HT1080 (cell line): ENCODE measurements around the gene UBE2G2. TPM values are rescaled to one million over a fixed set of nuclear protein-coding genes. Genes with fewer than 3 reads are reported as not detected.
A peak's percentile ranks its signal among the peaks of the same experiment; 100 is the strongest.
"Not testable (repeated sequence)": the region's sequence is repeated elsewhere in the genome, so short reads cannot be mapped to it uniquely, and the experiment has no call there.

ENCODE experiments used
- DNase-seq: peaks from one replicate; pipeline ENCODE4 v3.0.0-alpha.2; 2015; ENCODE audit warnings: low read depth
- total RNA-seq: library from RNA; depleted of rRNA; stranded (reverse); fragments of >200 nt; shearing (Covaris generic); gene quantifications from 2 replicates; pipeline ENCODE4 v1.2.3, GENCODE V29; 2014

UBE2G2 gene
- total RNA-seq, 1 experiment from 2014 or later: 77.6 TPM

DNA sequence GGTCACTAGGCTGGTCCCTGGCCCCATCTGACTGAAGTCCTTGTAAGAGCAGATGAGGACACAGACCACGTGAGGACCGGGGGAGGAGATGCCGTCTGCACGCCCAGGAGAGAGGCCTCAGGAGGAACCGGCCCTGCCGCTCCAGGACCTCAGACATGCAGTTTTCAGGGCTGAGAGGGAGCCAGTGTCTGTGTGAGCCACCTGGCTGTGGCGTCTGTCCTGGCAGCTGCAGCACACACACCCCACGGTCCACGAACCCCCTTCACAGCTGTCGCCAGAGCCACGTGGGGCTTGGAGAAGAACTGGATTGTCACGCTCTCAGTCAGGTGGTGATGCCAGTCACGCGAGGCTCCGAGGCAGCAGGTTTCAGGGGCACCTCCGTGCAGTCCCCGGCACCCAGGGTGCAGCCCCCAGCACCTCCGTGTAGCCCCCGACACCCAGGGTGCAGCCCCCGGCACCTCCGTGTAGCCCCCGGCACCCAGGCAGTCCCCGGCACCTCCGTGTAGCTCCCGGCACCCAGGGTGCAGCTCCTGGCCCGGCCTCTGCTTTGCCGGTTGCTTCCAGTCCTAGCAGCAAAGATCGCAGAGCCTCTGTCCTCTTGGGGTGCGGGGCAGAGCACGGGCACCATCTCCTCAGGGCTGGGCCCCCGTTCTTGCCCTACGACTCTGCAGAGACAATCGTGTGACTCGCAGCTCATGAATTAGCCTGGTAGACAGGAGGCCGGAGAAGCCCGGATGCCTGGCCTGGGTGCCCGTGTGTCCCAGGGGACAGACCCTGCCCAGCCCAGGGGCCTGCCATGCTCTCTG, 35.2 kb upstream of the UBE2G2 start:
- no peak for DNase-seq

DNA sequence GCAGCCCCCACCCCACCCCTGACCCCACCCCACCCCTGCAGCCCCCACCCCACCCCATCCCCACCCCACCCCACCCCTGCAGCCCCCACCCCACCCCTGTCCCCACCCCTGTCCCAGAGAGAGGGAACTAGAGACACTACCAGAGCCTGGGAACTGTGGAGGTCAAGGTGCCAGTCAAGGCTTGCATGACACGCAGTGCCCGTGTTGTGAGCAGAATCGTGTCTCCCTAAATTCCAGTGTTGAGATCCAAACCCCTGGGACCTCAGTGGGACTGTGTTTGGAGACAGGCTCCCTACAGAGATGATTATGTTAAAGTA, 34.7 kb upstream of the UBE2G2 start:
- DNase-seq: no peak

DNA sequence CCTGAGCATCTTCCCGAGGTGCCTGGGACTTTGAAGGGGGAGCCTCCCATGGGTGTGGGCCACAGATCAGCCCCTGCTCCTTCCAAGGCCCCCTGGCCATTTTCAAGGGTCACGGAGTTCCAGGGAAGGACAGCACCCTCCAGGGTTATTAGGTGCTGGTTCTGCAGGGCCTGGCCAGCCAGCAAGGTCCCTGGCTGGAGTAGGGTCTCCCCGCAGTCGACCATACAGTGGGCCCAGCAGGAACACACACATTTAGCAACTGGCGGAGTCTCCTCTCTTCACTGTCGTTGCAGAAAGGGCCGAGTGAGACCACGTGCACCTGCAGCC, 34.0 kb upstream of the UBE2G2 start:
- DNase-seq: no peak

DNA sequence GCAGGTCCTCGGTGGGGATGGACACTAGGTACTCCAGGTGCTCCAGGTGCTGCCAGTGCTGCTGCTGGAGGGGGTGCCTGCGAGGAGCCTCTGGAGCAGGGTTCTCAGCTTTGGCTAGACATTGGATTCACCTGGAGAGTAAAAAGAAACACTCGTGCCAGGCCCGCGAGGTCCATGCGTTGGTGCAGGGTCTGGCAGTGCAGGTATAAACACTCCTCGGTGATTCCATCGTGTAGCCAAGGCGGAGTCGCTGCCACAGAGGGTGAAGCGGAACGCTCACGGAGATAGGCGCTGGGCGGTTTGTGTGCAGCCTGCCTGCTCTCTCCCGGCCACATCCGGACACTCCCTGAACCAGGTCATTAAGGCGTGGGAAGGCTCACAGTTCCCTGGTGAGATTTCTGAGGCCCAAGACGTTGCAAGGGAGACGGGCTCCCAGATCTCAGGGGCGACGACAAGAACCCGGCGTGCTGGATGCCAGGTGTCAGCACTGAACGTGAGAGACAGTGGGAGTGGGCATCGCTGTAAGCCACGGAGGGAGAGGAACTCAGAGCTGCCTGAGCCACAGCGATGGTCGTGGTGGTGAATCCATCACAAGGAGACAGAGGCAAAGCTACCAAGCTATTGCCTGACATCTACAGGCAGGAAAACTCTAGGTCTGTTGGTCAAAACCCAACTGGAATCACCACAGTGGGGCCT, 33.5 kb upstream of the UBE2G2 start:
- no peak for DNase-seq

DNA sequence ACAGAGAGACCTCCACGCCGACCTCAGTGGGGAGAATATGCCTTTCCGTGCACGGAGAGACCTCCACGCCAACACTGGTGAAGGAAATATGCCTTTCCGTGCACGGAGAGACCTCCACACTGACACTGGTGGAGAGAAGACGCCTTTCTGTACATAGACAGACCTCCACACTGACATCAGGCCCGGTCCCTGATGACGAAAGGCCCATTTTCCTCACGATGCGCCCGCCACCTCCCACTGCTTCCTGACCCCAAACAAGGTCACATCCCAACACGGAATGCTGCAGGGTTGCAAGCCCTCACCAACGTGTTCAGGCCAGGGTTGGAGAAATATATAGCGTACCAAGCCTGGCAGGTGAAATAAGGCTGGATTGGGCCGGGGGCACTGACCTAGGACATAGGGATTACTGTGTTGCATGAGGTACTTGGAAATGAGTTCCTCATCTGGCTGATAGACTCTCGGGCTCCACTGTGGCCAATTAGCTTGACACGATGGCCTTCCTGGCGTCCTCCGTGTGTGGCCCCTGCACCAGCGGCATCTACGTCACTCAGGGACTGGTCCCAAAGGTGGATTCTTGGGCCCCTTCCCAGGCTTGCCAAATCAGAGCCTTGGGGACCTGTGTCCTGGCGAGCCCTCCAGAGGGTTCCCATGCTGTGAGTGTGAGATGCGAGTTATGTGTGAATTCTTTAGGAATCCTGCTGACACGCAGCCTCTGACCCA, 32.8 kb upstream of the UBE2G2 start:
- no peak for DNase-seq

DNA sequence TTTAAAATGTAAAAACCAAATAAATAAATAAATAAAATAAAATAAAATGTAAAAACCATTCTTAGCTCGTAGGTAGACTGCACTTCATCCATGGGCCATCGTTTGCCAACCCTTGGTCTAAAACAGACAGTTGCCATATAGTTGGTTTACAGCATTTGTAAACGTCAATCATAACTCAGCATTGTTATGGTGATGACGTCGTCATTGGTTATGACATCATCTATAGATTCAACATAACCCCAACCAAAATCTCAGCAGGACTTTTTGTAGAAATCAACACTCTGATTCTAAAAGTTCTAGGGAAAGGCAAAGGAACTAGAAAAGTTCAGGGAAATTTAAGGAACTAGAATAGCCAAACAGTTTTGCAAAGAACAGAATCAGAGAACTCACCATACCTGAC, 32.0 kb upstream of the UBE2G2 start:
- DNase-seq: no peak

DNA sequence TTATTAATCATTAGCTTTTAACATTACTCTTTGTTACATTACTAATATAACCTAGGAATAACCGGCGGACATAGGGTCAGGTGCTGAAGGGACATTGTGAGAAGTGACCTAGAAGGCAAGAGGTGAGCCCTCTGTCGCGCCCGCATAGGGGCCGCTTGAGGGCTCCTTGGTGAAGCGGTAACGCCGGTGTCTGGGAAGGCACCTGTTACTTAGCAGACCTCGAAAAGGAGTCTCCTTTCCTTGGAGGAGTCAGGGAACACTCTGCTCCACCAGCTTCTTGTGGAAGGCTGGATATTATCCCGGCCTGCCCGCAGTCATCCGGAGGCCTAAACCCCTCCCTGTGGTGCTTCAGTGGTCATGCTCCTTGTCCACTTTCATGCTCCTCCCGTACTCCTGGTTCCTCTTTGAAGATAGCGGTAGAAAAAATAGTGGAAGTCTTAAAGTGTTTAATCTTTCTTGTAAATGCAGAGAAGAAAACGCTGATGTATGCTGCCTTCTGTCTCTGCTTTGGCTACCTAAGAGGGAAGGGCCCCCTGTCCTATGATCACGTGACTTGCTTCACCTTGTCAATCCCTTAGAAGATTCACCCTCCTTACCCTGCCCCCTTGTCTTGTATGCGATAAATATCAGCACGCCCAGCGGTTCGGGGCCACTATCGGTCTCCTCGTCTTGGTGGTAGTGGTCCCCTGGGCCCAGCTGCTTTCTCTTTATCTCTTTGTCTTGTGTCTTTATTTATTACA, 31.1 kb upstream of the UBE2G2 start:
- DNase-seq: not testable (repeated sequence)

DNA sequence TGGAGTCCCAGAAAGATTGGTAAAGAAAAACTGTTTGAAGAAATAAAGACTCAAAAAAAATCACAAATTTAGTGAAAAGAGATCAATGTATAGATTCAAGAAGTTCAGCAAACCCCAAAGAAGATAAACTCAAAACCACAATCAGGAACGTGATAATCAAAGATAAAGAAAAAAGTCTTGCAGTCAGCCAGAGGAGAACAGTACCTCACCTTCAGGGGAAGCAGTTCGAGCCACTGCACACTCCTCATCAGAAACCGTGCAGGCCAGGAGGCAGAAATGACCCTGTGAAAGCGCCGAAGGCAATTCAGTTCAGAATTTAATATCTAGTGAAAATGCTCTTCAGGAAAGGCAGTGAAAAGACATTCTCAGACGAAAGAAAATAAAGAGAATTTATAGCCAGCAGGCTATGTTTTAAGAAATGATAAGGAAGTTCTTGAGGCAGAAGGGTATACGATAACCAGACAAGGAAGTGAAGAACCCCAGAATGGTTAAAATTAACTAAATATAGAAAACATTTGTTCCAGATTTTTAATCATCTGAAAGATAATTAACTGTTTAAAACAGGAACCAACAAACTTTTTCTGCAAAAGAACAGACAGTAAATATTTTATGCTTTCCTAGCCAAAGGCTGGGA, 29.7 kb upstream of the UBE2G2 start:
- no peak for DNase-seq

DNA sequence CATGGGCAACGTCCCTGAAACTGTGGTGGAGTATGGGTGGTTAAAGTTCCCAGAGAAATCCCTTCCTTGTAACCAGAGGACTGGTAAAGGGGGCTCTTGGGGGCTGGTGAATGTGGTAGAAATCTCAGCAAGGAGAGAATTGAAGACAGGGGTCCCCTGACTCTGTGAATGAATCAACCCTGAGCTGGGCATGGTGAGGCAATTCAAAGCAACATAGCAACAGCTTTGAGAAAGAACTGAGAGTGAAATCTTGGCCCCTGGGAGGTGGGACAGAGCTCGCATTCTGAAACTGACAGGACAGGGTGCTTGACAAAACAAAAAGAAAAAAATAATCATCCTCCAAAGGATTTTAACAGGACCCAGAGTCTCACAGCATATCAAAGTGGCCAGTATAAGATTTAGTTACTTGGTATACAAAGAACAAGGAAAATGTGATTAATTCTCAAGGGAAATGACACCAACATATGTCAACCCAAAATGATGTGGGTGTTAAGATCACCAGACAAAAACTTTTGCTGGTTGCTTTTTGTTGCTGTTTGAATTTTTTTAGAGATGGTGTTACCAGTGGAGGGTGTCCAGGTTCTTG, 28.0 kb upstream of the UBE2G2 start:
- no peak for DNase-seq

DNA sequence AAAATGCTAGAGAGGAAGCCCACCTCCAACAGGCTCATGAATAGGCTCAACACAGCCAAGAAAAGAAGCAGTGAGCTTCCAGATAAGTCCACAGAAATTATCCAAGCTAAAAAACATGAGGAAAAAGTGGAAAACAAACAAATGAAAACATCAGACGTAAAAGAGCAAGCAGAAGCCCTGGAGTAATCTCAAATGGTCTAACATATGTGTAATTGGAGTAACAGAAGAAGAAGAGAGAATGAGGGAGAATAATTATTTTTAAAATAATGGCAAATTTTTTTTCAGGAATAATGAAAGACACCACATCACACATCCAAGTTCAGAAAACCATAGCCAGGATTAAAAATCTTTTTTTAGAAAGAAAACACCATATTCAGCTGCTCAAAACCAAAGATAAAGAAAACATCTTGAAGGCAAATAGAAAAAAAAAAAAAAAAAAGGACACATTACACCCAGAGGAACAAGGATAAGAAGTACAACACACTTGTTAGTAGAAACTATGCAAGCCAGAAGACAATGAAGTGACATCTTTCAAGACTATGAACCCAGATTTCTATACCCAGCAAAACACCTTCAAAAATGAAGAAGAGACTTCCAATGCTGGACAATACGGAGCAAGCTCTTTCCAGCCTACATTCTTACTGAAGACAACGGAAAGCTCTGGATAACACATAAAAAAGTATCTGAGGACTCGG, 26.9 kb upstream of the UBE2G2 start:
- DNase-seq: no peak

DNA sequence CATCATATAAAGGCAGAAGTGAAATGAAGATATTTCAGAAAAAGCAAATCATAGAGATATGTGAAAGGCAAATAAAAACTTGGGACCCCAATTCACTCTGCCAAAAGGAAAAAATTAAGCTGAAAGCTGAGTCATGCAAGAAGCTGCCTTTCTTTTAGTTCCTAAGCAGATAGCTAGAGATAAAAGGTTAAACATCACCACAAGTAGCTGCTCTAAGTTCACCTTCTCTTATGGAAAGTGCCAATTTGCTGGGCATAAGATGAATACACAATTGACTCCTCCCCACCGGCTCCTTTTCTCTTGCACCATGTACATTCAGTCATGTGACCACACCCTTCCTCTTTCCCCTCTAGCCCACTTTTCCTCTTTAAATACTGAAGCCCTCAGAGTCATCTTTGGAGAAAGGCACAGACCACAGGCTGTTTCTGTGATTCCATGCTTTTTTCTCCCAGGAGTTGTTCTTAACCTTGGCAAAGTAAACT, 21.6 kb upstream of the UBE2G2 start:
- DNase-seq: no peak

DNA sequence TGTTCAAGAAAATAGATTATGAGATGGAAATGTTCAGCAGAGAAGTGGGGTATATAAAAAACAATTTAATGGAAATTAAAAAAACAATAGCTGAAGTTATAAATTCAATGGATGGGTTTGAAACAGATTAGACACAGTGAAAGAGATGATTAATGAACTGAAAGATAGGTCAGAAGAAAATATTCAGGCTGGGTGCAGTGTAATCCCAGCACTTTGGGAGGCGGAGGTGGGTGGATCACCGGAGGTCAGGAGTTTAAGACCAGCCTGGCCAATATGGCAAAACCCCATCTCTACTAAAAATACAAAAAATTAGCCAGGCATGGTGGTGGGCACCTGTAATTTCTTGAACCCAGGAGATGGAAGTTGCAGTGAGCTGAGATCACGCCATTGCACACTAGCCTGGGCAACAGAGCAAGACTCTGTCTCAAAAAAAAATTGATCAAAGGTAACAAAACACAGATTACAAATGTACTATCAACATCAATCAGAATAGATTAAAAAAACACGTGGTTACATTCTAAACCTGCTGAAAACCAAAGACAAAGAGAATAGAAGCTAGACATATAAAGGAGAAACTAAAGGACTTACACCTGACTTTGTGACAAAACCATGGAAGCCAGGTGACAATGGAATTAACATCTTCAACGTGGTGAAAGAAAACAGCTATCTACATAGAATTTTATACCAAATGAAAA, 21.0 kb upstream of the UBE2G2 start:
- DNase-seq: no peak

DNA sequence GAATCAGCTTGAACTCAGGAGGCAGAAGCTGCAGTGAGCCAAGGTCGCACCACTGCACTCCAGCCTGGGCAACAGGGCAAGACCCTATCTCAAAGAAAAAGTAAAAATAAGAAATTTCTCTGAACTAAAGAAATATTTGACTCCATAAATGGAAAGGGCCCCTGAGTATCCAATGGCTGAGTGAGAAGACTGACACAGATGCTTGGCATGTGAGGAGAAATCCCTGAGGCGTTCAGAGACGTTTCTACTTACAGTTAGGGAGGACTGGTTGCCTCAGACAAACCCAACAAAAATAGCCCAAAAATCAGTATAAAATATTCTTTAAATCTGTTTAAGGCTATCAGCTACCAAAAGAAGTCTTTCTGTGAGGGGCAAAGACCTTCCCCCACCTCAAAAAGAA, 19.2 kb upstream of the UBE2G2 start:
- DNase-seq: no peak

DNA sequence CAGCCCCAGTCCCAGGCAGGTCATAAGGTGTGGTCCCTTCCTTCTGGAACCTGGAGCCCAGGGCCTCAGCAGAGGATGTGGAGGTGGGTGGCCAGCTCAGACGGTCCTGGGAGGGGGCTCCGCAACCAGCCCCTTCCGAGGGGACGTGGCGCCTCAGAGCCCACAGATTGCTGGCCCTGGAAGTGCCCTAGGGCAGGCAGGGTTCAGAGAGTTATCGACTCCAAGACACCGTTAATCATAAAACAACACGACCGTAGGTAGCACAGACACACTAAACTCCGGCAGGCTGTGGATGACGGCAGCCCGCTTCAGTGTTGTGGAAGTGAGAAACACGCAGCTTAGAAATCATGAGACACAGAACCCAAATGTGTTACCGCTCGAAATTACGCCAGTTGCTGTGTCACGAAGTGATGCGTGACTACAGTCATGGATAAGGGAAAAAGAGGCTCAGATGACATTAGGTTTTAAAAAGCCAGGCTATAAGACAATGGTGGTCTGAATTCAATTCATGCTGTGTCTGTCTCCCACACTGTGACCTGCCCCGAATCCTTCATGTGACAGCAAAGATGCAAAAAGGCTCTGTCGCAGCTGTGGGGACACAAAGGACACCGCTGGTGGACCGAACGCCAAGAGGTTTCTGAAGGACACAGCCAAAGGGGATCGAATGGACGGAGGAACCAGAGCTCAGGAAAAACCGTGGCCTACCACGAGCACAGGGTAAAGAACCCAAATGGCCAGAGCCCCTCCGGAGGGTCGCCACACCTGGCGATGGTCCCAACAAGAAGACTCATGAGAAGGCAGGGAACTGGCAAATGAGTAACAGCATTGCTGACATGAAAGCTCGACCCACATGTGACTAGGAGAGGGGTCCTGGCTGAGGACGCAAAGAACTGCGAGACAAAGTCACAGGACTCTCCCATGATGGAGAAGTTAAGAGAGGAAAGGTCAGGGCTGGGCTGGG, 17.9 kb upstream of the UBE2G2 start:
- DNase-seq: no peak

DNA sequence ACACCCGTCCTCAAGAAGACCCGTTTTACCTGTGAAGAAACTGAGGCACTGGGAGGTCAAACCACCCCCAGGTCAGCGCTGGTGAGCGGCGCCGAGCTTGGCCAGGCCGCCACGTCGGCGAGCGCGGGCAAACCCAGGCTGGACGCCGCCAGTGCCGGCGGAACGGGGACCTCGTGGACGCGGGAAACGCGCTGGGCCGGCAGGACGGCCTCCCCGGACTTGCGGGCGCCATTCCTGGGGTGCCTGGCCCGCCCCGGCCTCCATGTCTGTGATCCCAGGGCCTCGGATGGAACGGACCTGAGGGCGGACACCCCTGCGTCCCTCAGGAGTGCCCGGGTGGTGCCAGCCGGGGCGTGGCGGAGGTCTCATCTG, 17.0 kb upstream of the UBE2G2 start:
- DNase-seq: no peak

DNA sequence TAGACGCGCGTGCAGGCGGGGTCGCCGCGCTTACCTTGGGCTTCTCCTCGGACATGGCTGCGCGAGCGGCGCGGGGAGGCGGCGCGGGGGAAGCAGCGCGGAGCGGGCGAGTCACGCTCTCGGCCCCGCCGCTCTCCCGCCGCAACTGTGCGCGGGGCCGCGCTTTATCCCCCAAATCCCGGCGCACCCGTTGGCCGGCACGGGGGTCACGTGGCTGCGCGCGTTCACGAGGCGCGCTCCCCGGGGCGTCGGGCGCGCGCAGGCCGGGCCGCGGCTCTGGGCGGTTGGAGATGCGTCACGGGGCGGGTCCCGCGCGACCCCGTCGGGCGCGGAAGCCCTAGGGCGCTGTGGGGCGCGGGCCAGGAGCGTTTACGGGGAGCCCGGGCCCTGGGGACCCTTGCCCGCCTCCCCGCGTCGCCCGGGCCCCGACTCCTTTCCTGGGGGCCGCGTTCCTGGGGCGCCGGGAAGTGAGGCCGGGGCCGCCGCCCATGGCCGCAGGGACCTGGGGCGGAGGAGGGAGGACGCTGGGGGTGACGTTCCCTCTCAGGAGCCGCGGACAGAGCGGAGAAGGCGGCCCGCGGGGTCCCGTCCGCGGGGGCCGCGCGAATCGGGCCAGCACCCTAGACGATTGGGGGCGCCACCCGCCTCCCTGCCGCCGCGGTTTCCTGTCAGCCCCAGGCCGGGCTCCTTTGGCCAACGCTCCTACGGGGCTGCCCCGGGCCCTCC, 16.5 kb upstream of the UBE2G2 start, which contains the start of gene SUMO3:
TSS of gene SUMO3 (minus strand) at position 149 of the 726 bp plus-strand sequence. CDS start at position 55, 94 bp downstream.
- peak; percentile 69 for DNase-seq

DNA sequence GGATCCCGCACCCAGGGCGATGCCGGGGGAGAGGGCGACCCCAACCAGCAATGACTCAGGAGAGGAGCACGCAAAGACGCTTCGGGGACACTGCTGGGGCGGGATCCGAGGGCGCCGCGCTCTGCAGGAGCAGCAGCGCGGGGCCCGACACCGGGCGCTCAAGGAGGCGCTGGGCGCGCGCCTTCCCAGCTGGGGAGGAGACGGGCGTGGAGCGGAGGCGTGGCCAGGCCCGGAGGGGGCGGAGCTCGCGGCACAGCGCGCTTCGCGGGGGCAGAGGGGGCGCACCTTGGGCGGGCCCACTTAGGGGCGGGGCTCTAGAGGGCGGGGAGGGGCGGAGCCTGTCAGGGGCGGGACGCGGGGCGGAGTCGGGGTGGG, 15.9 kb upstream of the UBE2G2 start:
- peak; percentile 67 for DNase-seq
